ENCODE data around the gene ZFYVE21. TPM values are rescaled to one million over a fixed set of nuclear protein-coding genes. Genes with fewer than 3 reads are reported as not detected.
A peak's percentile ranks its signal among the peaks of the same experiment; 100 is the strongest.

The ZFYVE21 gene
- total and polyA plus RNA-seq, 2 donors = 27.8 to 38.9 TPM

DNA sequence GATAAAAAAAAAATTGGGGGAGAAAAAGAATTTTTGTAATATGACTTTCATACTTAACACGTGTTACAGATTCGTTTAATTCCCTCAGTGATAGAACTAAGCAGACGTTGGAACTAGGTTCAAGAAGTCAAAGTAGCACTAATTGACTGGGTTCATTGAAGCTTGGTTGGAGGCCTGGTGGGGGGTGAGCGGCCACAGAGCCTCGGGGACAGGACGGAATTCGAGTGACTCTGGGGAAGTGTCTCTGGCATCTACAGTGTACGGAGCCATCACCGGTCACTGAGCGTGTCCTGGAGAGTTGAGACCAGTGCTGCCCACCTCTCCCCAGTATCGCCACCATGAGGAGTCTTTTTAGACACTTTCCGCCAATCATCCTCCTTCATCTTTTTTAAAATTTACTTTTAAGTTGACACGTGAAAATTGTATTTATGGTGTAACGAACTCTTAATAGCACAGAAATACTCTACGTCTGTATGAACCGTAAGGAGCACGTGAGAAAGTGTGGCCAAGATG lies 1.3 kb downstream of the ZFYVE21 start:
- no peaks in the 10 kb centered on the region for H3K27me3 ChIP-seq (ENCODE audit: control insufficient read depth in 2 of 2, insufficient read depth in 1 of 2, low read length in 1 of 2)
- H3K27ac ChIP-seq (ENCODE audit: low read depth in 1 of 2, low read length in 1 of 2) = no peak overlapping the region
- 93% methylated on average over 17 of the region's 17 CpGs for WGBS
- peaks cover 0 to 4% of the 10 kb centered on the region in 2 donors for H3K36me3 ChIP-seq (ENCODE audit: control insufficient read depth in 2 of 2, insufficient read depth in 2 of 2, low read length in 1 of 2)
- H3K4me3 ChIP-seq (ENCODE audit: low read length in 2 of 2) = peak overlapping the region; percentile 62 to 85
- DNase-seq (ENCODE audit: low read depth in 6 of 9, low spot score in 9 of 9) = no peak
- H3K9me3 ChIP-seq (ENCODE audit: control insufficient read depth in 2 of 2, insufficient read depth in 1 of 2, low read length in 1 of 2) = no peaks in the 10 kb centered on the region
- H3K4me1 ChIP-seq (ENCODE audit: control insufficient read depth in 2 of 2, insufficient read depth in 2 of 2, low read length in 2 of 2) = peaks cover 37 to 69% of the 10 kb centered on the region in 2 donors

DNA sequence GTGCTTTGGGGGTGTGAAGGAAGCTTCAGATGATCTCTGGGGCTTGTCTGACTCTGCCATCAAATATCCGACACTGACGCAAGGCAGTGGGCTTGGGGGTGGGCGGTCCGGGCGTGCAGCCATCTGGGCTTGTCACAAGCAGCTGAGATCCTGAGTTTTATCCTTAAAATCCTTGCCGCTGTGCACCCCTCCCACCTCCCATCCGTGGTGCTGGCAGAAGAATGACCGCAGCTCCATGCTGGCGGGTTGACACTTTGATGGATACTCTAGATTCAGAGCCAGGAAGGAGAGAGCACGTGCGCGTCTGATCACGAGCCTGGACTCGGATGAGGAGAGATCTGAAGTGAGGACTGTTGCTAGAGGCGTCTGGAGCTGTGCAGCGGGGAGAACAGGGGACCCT lies 3.0 kb downstream of the ZFYVE21 start:
- WGBS = 93% methylated on average over 16 of the region's 16 CpGs
- no peaks in the 10 kb centered on the region for H3K9me3 ChIP-seq (ENCODE audit: control insufficient read depth in 2 of 2, insufficient read depth in 1 of 2, low read length in 1 of 2)
- peaks cover 0 to 4% of the 10 kb centered on the region in 2 donors for H3K36me3 ChIP-seq (ENCODE audit: control insufficient read depth in 2 of 2, insufficient read depth in 2 of 2, low read length in 1 of 2)
- peak overlapping the region in 1 of 2 donors; percentile 82 for H3K27ac ChIP-seq (ENCODE audit: low read depth in 1 of 2, low read length in 1 of 2)
- H3K4me3 ChIP-seq (ENCODE audit: low read length in 2 of 2) = no peak overlapping the region
- peaks cover 37 to 76% of the 10 kb centered on the region in 2 donors for H3K4me1 ChIP-seq (ENCODE audit: control insufficient read depth in 2 of 2, insufficient read depth in 2 of 2, low read length in 2 of 2)
- no peaks in the 10 kb centered on the region for H3K27me3 ChIP-seq (ENCODE audit: control insufficient read depth in 2 of 2, insufficient read depth in 1 of 2, low read length in 1 of 2)
- peak in 1 of 9 donors; percentile 23 for DNase-seq (ENCODE audit: low read depth in 6 of 9, low spot score in 9 of 9)

DNA sequence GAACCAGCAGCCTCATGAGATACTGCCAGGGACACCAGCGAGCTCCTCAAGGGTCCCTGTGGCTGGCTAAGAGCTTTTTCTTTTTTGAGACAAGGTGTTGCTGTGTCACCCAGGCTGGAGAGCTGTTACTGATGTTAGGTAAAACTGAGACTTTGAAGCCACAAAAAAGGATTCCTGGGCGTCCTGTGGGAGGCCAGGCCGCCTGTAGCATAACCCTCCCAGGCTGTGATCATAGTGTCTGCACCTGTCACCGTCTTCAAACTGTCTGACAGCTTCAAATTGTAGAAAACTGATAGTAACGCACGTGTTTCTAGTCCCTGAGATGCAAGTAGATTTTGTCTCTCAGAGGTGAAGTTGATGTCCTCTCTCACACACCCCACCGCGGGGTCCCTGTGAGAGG lies 4.1 kb downstream of the ZFYVE21 start:
- H3K4me3 ChIP-seq (ENCODE audit: low read length in 2 of 2) = no peak overlapping the region
- H3K4me1 ChIP-seq (ENCODE audit: control insufficient read depth in 2 of 2, insufficient read depth in 2 of 2, low read length in 2 of 2) = peaks cover 35 to 68% of the 10 kb centered on the region in 2 donors
- peak; percentile 48 to 92 (median 72) for DNase-seq (ENCODE audit: low read depth in 6 of 9, low spot score in 9 of 9)
- H3K27me3 ChIP-seq (ENCODE audit: control insufficient read depth in 2 of 2, insufficient read depth in 1 of 2, low read length in 1 of 2) = no peaks in the 10 kb centered on the region
- 6% methylated on average over 8 of the region's 8 CpGs for WGBS
- peak overlapping the region; percentile 26 to 82 for H3K27ac ChIP-seq (ENCODE audit: low read depth in 1 of 2, low read length in 1 of 2)
- H3K9me3 ChIP-seq (ENCODE audit: control insufficient read depth in 2 of 2, insufficient read depth in 1 of 2, low read length in 1 of 2) = no peaks in the 10 kb centered on the region
- peaks cover 4 to 8% of the 10 kb centered on the region in 2 donors for H3K36me3 ChIP-seq (ENCODE audit: control insufficient read depth in 2 of 2, insufficient read depth in 2 of 2, low read length in 1 of 2)

DNA sequence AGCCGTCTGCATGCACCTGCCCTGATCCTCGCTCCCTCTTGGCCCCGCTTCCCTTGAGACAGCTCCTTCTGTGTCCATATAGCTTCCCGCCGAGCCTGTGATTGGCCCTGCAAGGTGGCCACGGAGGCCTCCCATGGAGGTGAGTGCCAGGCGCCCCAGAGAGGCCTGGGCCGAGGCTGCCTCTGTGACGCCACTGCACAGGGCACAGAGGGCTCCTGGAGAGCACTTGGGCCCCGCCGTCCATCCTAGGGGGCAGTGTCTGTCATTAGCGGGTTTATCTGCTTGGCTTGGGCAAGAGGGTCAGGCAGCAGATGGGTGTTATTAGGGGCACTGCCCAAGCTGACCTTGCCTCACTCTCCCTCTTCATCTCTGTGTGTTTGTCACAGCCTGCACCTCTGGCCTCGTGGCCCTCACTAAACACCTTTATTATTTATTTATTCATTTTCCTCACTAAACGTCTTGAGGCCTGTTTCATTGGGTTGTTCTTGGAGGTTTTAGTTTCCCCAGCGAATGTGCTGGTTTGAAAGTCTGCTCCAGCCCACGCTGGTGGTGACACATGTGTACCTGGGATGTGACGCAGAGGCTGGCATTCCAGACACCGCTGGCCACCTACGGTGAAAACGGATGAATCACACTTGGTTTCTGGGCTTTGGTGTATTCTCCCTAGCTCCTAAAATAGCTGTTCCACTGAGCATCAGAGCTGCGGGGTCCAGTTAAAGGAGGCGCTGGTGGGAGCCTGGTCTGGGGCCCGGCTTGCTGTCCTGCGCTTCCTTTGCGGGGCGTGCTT lies 5.9 kb downstream of the ZFYVE21 start:
- Histone ChIP-seq H3K27ac (ENCODE audit: low read depth in 1 of 2, low read length in 1 of 2) (no peak overlapping the region), H3K9me3 (ENCODE audit: control insufficient read depth in 2 of 2, insufficient read depth in 1 of 2, low read length in 1 of 2) (no peaks in the 10 kb centered on the region), H3K36me3 (ENCODE audit: control insufficient read depth in 2 of 2, insufficient read depth in 2 of 2, low read length in 1 of 2) (peaks cover 15% of the 10 kb centered on the region in 2 donors), H3K4me3 (ENCODE audit: low read length in 2 of 2) (no peak overlapping the region), H3K4me1 (ENCODE audit: control insufficient read depth in 2 of 2, insufficient read depth in 2 of 2, low read length in 2 of 2) (peaks cover 32 to 66% of the 10 kb centered on the region in 2 donors), H3K27me3 (ENCODE audit: control insufficient read depth in 2 of 2, insufficient read depth in 1 of 2, low read length in 1 of 2) (no peaks in the 10 kb centered on the region)
- 98% methylated on average over 26 of the region's 26 CpGs for WGBS
- no peak for DNase-seq (ENCODE audit: low read depth in 6 of 9, low spot score in 9 of 9)

DNA sequence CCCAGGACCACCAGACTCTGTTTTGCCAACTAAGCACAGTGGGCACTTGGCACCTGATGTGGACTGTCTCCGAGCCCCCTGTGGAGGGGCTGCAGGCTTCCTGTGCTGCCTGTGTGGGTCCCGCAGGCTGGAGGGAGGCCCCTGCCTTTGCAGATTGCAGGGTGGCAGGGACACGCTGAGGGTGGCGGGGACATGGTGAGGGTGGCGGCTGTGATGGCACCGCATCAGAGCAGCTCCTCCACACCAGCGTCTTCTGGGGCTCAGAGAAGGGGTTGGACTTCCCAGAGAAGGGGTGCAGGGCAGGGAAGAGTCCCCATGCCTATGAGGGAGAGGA lies 8.1 kb downstream of the ZFYVE21 start:
- H3K27ac ChIP-seq (ENCODE audit: low read depth in 1 of 2, low read length in 1 of 2) = no peak overlapping the region
- WGBS = 94% methylated on average over 7 of the region's 7 CpGs
- H3K4me1 ChIP-seq (ENCODE audit: control insufficient read depth in 2 of 2, insufficient read depth in 2 of 2, low read length in 2 of 2) = peaks cover 19 to 49% of the 10 kb centered on the region in 2 donors
- peaks cover 27 to 29% of the 10 kb centered on the region in 2 donors for H3K36me3 ChIP-seq (ENCODE audit: control insufficient read depth in 2 of 2, insufficient read depth in 2 of 2, low read length in 1 of 2)
- H3K27me3 ChIP-seq (ENCODE audit: control insufficient read depth in 2 of 2, insufficient read depth in 1 of 2, low read length in 1 of 2) = no peaks in the 10 kb centered on the region
- no peak for DNase-seq (ENCODE audit: low read depth in 6 of 9, low spot score in 9 of 9)
- H3K4me3 ChIP-seq (ENCODE audit: low read length in 2 of 2) = no peak overlapping the region
- no peaks in the 10 kb centered on the region for H3K9me3 ChIP-seq (ENCODE audit: control insufficient read depth in 2 of 2, insufficient read depth in 1 of 2, low read length in 1 of 2)

DNA sequence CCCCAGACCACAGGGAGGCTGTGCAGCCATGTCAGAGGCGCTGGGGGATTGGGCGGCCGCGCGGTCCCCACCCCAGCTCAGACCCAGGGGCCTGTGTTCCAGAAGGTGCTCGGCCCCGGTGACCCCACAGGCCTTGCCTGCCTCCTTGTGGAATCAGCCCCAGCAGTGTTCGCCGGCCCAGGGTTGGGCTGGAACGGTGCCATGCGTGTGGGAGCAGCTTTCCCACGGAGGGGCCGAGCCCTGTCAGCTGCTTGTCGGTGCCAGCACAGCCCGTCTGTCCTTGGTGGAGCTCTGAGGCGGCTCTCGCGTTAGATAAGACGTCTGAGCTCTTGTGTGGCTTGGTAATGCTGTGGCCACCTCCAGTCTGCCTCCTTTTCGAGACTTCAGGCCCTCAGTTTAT lies 8.5 kb downstream of the ZFYVE21 start:
- peaks cover 16 to 49% of the 10 kb centered on the region in 2 donors for H3K4me1 ChIP-seq (ENCODE audit: control insufficient read depth in 2 of 2, insufficient read depth in 2 of 2, low read length in 2 of 2)
- 87% methylated on average over 20 of the region's 20 CpGs for WGBS
- no peaks in the 10 kb centered on the region for H3K9me3 ChIP-seq (ENCODE audit: control insufficient read depth in 2 of 2, insufficient read depth in 1 of 2, low read length in 1 of 2)
- H3K36me3 ChIP-seq (ENCODE audit: control insufficient read depth in 2 of 2, insufficient read depth in 2 of 2, low read length in 1 of 2) = peaks cover 31 to 33% of the 10 kb centered on the region in 2 donors
- no peak overlapping the region for H3K27ac ChIP-seq (ENCODE audit: low read depth in 1 of 2, low read length in 1 of 2)
- H3K4me3 ChIP-seq (ENCODE audit: low read length in 2 of 2) = no peak overlapping the region
- no peaks in the 10 kb centered on the region for H3K27me3 ChIP-seq (ENCODE audit: control insufficient read depth in 2 of 2, insufficient read depth in 1 of 2, low read length in 1 of 2)
- no peak for DNase-seq (ENCODE audit: low read depth in 6 of 9, low spot score in 9 of 9)

DNA sequence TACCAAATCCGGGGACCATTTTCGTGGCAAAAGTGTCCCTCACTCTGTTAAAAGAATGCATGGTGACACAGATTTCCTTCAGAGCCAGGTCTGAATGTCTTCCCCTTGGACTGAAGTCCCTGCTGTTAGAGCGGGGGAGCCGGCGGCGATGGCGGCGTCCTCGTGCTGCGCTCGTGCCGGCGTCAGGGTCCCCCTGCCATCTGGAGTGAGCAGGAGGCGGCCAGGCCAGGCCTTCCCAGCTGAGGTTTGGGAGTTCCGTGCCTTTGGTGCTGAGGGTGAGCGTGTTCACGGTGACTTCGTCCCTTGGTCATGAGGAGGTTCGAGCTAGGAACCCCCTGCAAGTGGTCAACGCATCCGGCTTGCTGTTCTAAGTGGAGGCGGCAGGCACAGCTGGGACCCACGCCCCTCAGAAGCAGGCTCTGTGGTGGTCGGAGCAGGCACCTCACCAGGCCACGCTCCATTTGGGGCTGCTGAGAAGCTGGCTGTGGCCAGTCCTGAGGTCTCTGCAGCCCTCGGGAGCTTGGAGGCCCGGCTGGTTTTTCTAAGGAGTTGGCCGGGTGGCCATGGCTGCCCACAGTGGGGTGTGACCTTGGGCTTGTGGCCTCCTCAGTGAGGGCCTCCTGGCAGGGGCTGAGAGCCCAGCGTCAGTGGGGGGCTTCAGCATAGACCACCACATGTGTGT lies 9.5 kb downstream of the ZFYVE21 start:
- H3K27me3 ChIP-seq (ENCODE audit: control insufficient read depth in 2 of 2, insufficient read depth in 1 of 2, low read length in 1 of 2) = no peaks in the 10 kb centered on the region
- no peak overlapping the region for H3K4me3 ChIP-seq (ENCODE audit: low read length in 2 of 2)
- H3K27ac ChIP-seq (ENCODE audit: low read depth in 1 of 2, low read length in 1 of 2) = no peak overlapping the region
- no peaks in the 10 kb centered on the region for H3K9me3 ChIP-seq (ENCODE audit: control insufficient read depth in 2 of 2, insufficient read depth in 1 of 2, low read length in 1 of 2)
- peaks cover 40 to 43% of the 10 kb centered on the region in 2 donors for H3K36me3 ChIP-seq (ENCODE audit: control insufficient read depth in 2 of 2, insufficient read depth in 2 of 2, low read length in 1 of 2)
- 98% methylated on average over 29 of the region's 29 CpGs for WGBS
- peaks cover 14 to 49% of the 10 kb centered on the region in 2 donors for H3K4me1 ChIP-seq (ENCODE audit: control insufficient read depth in 2 of 2, insufficient read depth in 2 of 2, low read length in 2 of 2)
- no peak for DNase-seq (ENCODE audit: low read depth in 6 of 9, low spot score in 9 of 9)

DNA sequence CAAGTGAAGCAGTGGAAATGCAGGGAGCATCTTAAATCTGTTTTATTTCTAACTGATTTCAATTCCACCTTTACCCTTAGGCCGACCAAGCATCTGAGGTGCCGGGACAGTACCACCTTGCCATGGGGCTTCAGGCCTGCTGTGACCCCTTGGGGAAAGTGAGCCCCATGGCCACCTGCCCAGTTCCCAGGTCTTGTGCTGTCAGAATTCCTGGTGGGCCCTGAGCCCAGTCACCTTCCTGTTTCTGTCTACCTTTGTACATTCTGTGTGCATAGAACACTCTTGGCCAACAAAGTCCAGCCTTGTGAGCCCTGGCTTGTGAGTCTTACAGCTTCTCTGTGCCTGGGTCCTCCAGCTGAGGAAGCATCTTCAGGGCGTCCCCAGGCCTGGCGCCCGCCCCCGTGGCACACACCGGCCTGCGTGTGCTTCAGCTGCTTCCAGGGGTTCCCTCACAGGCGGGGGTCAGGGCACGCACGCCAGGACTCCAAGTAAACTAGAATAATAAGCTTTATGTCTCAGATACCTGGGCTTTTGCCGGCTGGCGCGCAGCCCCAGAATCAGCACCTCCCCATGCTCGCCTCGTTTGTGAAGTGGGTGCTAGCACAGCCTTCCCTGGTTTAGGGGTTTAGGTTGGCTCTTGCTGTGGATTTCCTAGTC lies 10.3 kb downstream of the ZFYVE21 start:
- H3K9me3 ChIP-seq (ENCODE audit: control insufficient read depth in 2 of 2, insufficient read depth in 1 of 2, low read length in 1 of 2) = no peaks in the 10 kb centered on the region
- H3K4me1 ChIP-seq (ENCODE audit: control insufficient read depth in 2 of 2, insufficient read depth in 2 of 2, low read length in 2 of 2) = peaks cover 9 to 46% of the 10 kb centered on the region in 2 donors
- H3K36me3 ChIP-seq (ENCODE audit: control insufficient read depth in 2 of 2, insufficient read depth in 2 of 2, low read length in 1 of 2) = peaks cover 47 to 50% of the 10 kb centered on the region in 2 donors
- DNase-seq (ENCODE audit: low read depth in 6 of 9, low spot score in 9 of 9) = no peak
- H3K27me3 ChIP-seq (ENCODE audit: control insufficient read depth in 2 of 2, insufficient read depth in 1 of 2, low read length in 1 of 2) = no peaks in the 10 kb centered on the region
- no peak overlapping the region for H3K4me3 ChIP-seq (ENCODE audit: low read length in 2 of 2)
- no peak overlapping the region for H3K27ac ChIP-seq (ENCODE audit: low read depth in 1 of 2, low read length in 1 of 2)
- WGBS = 99% methylated on average over 16 of the region's 16 CpGs

DNA sequence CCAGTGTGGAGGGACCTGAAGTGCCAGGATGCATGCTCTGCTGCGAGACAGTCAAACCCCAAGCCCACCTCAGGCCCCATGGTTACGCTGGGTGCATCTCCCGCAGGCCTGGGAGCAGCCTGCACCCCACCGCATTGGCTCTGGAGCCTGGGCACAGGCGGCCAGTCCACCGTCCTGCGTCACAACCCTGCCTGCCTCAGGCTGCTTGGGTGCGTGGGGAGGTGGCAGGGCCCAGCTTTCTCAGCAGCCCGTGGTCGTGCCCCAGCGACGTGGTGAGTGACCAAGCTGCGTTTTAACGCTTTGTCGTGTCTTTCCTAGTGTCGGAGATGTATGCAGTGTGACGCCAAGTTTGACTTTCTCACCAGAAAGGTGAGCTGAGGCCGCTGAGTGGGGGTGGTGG lies 10.9 kb downstream of the ZFYVE21 start:
- H3K4me1 ChIP-seq (ENCODE audit: control insufficient read depth in 2 of 2, insufficient read depth in 2 of 2, low read length in 2 of 2) = peaks cover 3 to 40% of the 10 kb centered on the region in 2 donors

More for the DNA sequence above, 10.9 kb downstream of the ZFYVE21 start:
- H3K27ac ChIP-seq (ENCODE audit: low read depth in 1 of 2, low read length in 1 of 2) = no peak overlapping the region
- DNase-seq (ENCODE audit: low read depth in 6 of 9, low spot score in 9 of 9) = no peak
- no peak overlapping the region for H3K4me3 ChIP-seq (ENCODE audit: low read length in 2 of 2)
- H3K9me3 ChIP-seq (ENCODE audit: control insufficient read depth in 2 of 2, insufficient read depth in 1 of 2, low read length in 1 of 2) = no peaks in the 10 kb centered on the region
- H3K27me3 ChIP-seq (ENCODE audit: control insufficient read depth in 2 of 2, insufficient read depth in 1 of 2, low read length in 1 of 2) = no peaks in the 10 kb centered on the region
- peaks cover 49 to 52% of the 10 kb centered on the region in 2 donors for H3K36me3 ChIP-seq (ENCODE audit: control insufficient read depth in 2 of 2, insufficient read depth in 2 of 2, low read length in 1 of 2)
- 95% methylated on average over 18 of the region's 18 CpGs for WGBS

All from thymus (tissue), 11 donors.